ENCODE measurements around the gene DDX1.

DNA sequence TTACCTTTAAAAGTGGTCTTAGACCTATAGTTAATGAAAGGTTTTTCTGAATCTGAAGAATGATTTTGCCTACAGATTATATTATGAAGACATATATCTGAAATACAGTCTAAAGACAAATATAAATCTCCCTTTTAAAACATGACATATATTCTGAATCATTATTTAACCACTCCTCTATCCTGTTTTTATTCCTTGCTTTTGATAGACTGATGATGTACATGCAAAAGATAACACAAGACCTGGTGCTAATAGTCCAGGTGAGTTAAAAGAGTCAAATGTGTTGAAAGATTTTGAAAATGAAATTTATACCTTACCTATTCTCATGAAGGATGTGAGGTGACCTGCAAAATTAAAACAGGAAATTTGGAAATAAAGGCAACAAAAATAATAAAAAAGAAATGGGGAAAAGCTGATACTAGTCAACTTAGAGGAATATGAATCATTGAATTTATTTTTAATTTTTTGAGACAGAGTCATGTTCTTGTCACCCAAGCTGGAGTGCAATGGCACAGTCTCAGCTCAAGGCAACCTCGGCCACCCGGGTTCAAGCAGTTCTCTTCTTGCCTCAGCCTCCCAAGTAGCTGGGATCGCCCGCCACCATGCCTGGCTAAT, 29.3 kb downstream of the DDX1 start:
- TF ChIP-seq POLR2AphosphoS5 (IDR thresholded peaks at IDR 0.05; ENCODE audit: low read depth, low read length) (no peak), REST (IDR thresholded peaks at IDR 0.05; ENCODE audit: insufficient read depth in 1 of 2, low read depth in 2 of 2, low read length in 2 of 2) (no peak), TAF1 (IDR thresholded peaks at IDR 0.05; ENCODE audit: borderline replicate concordance, insufficient read depth, low read length) (no peak)

Data from PFSK-1 (cell line).